Left lung (tissue), 10 donors: Measurements from ENCODE around the gene CKAP5. TPM values are rescaled to one million over a fixed set of nuclear protein-coding genes. Genes with fewer than 3 reads are reported as not detected.

ENCODE experiments used
- ATAC-seq: fragments of 200-7000 bp; cut with Tn5 transposase; one replicate; pipeline ENCODE4 v1.9.1; 2020; ENCODE audit warnings: moderate library complexity
- DNase-seq, 4 donors: peaks; one replicate each; pipeline ENCODE4 v3.0.0-alpha.2; 2013 to 2020
- H3K27ac ChIP-seq, 2 donors: fragments of 200-600 bp; sonication (generic) in 1 of 2; one replicate each; pipeline versions ENCODE4 v1.5.0 to v1.8.0; 2020 to 2021
- H3K27me3 ChIP-seq, 2 donors: fragments of 200-600 bp; sonication (generic) in 1 of 2; one replicate each; pipeline versions ENCODE4 v1.5.0 to v1.8.0; 2020 to 2021
- H3K36me3 ChIP-seq, 2 donors: fragments of 200-600 bp; sonication (generic) in 1 of 2; one replicate each; pipeline versions ENCODE4 v1.5.0 to v1.8.0; 2020 to 2021
- H3K4me1 ChIP-seq, 2 donors: fragments of 200-600 bp; one replicate each; pipeline ENCODE4 v1.8.0; 2021
- H3K4me3 ChIP-seq, 2 donors: fragments of 200-600 bp; sonication (generic) in 1 of 2; one replicate each; pipeline versions ENCODE4 v1.5.0 to v1.8.0; 2020 to 2021; ENCODE audit warnings: mild to moderate bottlenecking in 1 of 2
- H3K9me3 ChIP-seq, 2 donors: fragments of 200-600 bp; sonication (generic) in 1 of 2; one replicate each; pipeline versions ENCODE4 v1.5.0 to v1.8.0; 2020 to 2021
- intact Hi-C, 2 donors: fragments of 100-400 bp; cut with DNase I; formaldehyde crosslinking; loops; one replicate each; pipeline versions ENCODE4 v1.11.2 to v1.14.2; 2022
- polyA plus RNA-seq, 6 donors: library from polyadenylated mRNA; unstranded; fragments of 120-200 nt; gene quantifications; one replicate each; pipeline ENCODE4 v1.2.1, GENCODE V29; 2013; ENCODE audit not compliant: insufficient read length in 6 of 6
- total RNA-seq, 2 donors: library from RNA; stranded (reverse); fragmentation: NEBNext Ultra II Directional; extraction: Animal tissue kit (Norgen Biotek cat#: 25700); gene quantifications; one replicate each; pipeline ENCODE4 v1.2.1, GENCODE V29; 2021
- TF ChIP-seq, protein P1 (sequence below), 2 donors: fragments of 200-600 bp; sonication (generic) in 1 of 2; IDR thresholded peaks; one replicate each; pipeline versions ENCODE4 v1.5.0 to v1.8.0; 2021; ENCODE audit warnings: antibody characterized with exemption in 2 of 2
- donor health status: DM: no; HTN: yes; CAD: no.
- donor health status: DM: no; HTN: no; CAD: no.

The CKAP5 gene
- total and polyA plus RNA-seq, 8 donors: 58.8 to 130 (median 87.4) TPM

DNA sequence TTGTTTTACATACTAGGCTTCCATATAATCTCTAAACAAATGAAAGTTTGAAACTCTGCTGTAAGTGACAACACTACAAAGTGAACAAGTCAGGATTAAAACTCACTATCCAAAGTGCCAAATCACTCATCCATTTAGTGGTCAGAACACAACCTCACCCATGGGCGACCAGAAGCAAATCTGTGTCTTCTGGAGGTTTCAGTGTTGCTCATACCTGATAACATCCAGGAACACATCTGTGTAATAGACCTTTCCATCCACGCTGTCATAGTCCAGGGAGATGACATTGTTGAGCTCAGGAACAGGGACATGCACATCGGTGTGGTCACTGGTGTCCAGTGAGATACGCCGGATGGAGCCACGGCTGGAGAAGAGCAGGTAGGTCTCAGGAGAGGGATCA is 28.5 kb upstream of the CKAP5 start:
- Histone ChIP-seq H3K4me3 (no peak overlapping the region), H3K4me1 (no peaks in the 10 kb centered on the region), H3K27ac (no peak overlapping the region), H3K9me3 (no peaks in the 10 kb centered on the region), H3K27me3 (no peaks in the 10 kb centered on the region), H3K36me3 (no peaks in the 10 kb centered on the region)
- intact Hi-C loops: no loop called here
- TF ChIP-seq, protein P1, sequence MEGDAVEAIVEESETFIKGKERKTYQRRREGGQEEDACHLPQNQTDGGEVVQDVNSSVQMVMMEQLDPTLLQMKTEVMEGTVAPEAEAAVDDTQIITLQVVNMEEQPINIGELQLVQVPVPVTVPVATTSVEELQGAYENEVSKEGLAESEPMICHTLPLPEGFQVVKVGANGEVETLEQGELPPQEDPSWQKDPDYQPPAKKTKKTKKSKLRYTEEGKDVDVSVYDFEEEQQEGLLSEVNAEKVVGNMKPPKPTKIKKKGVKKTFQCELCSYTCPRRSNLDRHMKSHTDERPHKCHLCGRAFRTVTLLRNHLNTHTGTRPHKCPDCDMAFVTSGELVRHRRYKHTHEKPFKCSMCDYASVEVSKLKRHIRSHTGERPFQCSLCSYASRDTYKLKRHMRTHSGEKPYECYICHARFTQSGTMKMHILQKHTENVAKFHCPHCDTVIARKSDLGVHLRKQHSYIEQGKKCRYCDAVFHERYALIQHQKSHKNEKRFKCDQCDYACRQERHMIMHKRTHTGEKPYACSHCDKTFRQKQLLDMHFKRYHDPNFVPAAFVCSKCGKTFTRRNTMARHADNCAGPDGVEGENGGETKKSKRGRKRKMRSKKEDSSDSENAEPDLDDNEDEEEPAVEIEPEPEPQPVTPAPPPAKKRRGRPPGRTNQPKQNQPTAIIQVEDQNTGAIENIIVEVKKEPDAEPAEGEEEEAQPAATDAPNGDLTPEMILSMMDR (IDR thresholded peaks at IDR 0.05): no peak
- ATAC-seq (no peak), DNase-seq (no peak)

DNA sequence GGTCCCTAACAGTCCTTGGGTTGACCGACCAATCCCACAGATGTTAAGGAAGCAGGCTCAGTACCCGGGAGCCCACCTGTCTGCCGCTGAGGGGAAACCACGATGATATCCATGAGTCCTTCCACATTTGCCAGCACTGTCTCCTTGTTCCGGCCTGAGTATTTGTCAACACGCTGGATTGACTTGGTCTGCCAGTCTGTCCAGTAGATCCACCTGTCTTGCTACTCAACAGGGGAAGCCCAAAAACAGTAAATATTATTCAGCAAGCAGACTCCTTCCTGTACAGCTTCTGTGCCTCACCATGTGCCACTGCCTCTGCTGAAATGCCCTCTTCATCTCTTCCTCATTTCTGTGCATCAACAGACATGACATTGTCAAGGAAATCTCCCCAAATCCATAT is 22.8 kb upstream of the CKAP5 start:
- no peak for ATAC-seq
- DNase-seq: no peak
- H3K27me3 ChIP-seq: no peaks in the 10 kb centered on the region
- H3K36me3 ChIP-seq: no peaks in the 10 kb centered on the region
- H3K9me3 ChIP-seq: no peaks in the 10 kb centered on the region
- H3K4me1 ChIP-seq: no peaks in the 10 kb centered on the region
- TF ChIP-seq, protein P1 (IDR thresholded peaks at IDR 0.05): no peak
- no peak overlapping the region for H3K27ac ChIP-seq
- no peak overlapping the region for H3K4me3 ChIP-seq
- intact Hi-C loops: no loop called here

DNA sequence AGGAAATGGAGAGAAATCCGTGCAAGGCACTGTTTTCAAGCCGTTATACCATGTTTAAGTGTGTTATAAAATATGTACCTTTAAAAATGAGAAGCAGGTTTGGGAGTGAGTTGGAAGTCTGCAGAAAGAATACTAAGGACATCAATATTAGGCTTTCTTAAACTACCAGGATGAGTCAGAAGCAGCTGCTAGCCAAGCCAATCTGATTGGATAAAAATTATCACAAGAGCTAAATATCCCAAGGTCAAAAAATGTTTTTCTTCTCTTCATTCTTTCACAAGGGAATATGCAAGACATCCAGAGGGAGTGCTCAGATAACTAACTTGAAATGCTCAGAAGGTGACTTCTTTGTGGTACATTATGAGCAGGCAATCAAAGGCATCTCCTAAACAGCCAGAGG is 19.3 kb upstream of the CKAP5 start:
- H3K27ac ChIP-seq: no peak overlapping the region

DNA sequence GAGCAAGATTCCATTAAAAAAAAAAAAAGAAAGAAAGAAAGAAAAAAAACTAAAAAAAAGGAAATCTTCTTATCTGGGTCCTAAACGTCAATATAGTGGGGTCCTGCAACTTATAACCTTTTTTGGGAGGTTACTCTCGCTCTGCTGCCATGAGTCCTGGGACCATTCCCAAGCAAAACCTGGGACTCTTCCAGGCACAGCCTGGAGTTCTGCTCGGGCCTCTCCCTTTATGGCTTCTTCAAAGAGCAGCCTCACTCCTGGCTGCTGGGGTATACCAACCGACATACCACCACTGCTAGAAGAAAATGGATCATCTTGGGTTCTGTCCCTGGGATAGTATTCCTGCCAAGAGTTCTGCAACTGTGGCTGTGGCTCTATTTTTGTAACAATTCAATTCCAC is 14.1 kb upstream of the CKAP5 start:
- Histone ChIP-seq H3K9me3 (no peaks in the 10 kb centered on the region), H3K4me3 (no peak overlapping the region), H3K27me3 (no peaks in the 10 kb centered on the region), H3K36me3 (no peaks in the 10 kb centered on the region), H3K27ac (no peak overlapping the region), H3K4me1 (no peaks in the 10 kb centered on the region)
- ATAC-seq (no peak), DNase-seq (no peak)
- intact Hi-C loops: no loop called here
- TF ChIP-seq, protein P1 (IDR thresholded peaks at IDR 0.05): no peak

More for the DNA sequence above, 19.3 kb upstream of the CKAP5 start:
- TF ChIP-seq, protein P1 (IDR thresholded peaks at IDR 0.05): no peak
- DNase-seq: no peak
- Histone ChIP-seq H3K36me3 (no peaks in the 10 kb centered on the region), H3K4me3 (no peak overlapping the region), H3K9me3 (no peaks in the 10 kb centered on the region), H3K27me3 (no peaks in the 10 kb centered on the region), H3K4me1 (no peaks in the 10 kb centered on the region)
- intact Hi-C loops: no loop called here
- ATAC-seq: no peak

DNA sequence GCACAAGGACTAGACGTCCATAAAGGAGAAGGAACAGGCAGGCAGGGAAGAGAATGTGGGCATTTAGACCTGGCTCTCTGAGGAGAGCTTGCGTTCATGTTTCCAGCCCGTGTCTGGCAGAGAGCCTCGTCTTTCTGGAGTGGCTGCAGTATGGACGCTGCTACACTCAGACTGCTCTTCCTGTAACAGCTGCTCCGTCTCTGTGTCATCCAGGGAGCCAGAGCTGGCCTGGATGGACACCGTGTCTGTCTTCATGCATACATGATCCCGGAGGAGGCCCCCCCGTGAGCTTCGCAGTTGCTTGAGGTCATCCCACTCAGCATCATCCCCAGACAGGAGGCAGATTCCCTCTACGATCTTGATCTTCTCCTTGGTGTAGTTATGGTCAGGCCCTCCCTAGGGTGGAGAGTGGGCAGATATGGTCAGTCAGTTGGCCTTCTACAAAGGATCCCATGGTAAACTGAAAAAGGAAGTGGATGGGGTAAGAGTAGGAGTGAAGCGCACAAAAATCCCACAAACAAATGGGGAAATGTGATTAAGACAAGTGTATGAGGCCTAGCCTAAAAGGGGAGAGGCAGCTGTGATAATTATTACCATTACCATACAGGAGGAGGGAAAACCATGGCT is 13.0 kb upstream of the CKAP5 start:
- no peak for DNase-seq
- no peaks in the 10 kb centered on the region for H3K4me1 ChIP-seq
- H3K27ac ChIP-seq: no peak overlapping the region
- no peak overlapping the region for H3K4me3 ChIP-seq
- ATAC-seq: peak; percentile 55
- intact Hi-C loops: no loop called here
- H3K9me3 ChIP-seq: no peaks in the 10 kb centered on the region
- TF ChIP-seq, protein P1 (IDR thresholded peaks at IDR 0.05): no peak
- H3K36me3 ChIP-seq: no peaks in the 10 kb centered on the region
- H3K27me3 ChIP-seq: no peaks in the 10 kb centered on the region
